ENCODE data around the gene HOXD9.
A peak's percentile ranks its signal among the peaks of the same experiment; 100 is the strongest.

HOXD9 gene

GRCh38 chr2:176111846-176112374 lies 10.6 kb upstream of the HOXD9 start:
- no peak for DNase-seq

- DNase-seq: no peak
These were observed 9.9 kb upstream of the HOXD9 start for GRCh38 chr2:176112375-176113302.

- no peak for DNase-seq
These were observed 8.2 kb upstream of the HOXD9 start for GRCh38 chr2:176114120-176114929.

- no peak for DNase-seq
These were observed 7.4 kb upstream of the HOXD9 start for GRCh38 chr2:176114930-176115625.

- peak; percentile 77 for DNase-seq
These were observed 6.4 kb upstream of the HOXD9 start, which contains the start of gene HOXD10 for GRCh38 chr2:176115883-176116813. Gene HOXD10, plus strand, starts transcription at chr2:176116778. Its CDS starts 56 bp downstream, at chr2:176116834.

- no peak for DNase-seq
These were observed 5.2 kb upstream of the HOXD9 start for GRCh38 chr2:176117162-176117822.

- DNase-seq: no peak
These were observed 4.6 kb upstream of the HOXD9 start for GRCh38 chr2:176117823-176118371.

GRCh38 chr2:176118601-176119339 lies 3.7 kb upstream of the HOXD9 start:
- peak; percentile 58 for DNase-seq

- no peak for DNase-seq
These were observed 1.9 kb upstream of the HOXD9 start for GRCh38 chr2:176120364-176121189.

- no peak for DNase-seq
These were observed 1.1 kb upstream of the HOXD9 start for GRCh38 chr2:176121190-176122051.

- DNase-seq: peak; percentile 88
These were observed 352 bp upstream of the HOXD9 start for GRCh38 chr2:176122052-176122682.

- no peak for DNase-seq
These were observed 1.0 kb downstream of the HOXD9 start for GRCh38 chr2:176123411-176124109.

GRCh38 chr2:176124110-176124946 lies 1.8 kb downstream of the HOXD9 start:
- DNase-seq: no peak

GRCh38 chr2:176124947-176125771 lies 2.6 kb downstream of the HOXD9 start:
- DNase-seq: no peak

- no peak for DNase-seq
These were observed 3.2 kb downstream of the HOXD9 start for GRCh38 chr2:176125772-176126054.

All from fibroblast of skin of right quadriceps (primary cell).